ENCODE results near the gene NPHP1. TPM values are rescaled to one million over a fixed set of nuclear protein-coding genes. Genes with fewer than 3 reads are reported as not detected.

The NPHP1 gene
- total and polyA plus RNA-seq, 4 donors: 0.33 to 0.88 (median 0.35) TPM

- TF ChIP-seq, protein P1, sequence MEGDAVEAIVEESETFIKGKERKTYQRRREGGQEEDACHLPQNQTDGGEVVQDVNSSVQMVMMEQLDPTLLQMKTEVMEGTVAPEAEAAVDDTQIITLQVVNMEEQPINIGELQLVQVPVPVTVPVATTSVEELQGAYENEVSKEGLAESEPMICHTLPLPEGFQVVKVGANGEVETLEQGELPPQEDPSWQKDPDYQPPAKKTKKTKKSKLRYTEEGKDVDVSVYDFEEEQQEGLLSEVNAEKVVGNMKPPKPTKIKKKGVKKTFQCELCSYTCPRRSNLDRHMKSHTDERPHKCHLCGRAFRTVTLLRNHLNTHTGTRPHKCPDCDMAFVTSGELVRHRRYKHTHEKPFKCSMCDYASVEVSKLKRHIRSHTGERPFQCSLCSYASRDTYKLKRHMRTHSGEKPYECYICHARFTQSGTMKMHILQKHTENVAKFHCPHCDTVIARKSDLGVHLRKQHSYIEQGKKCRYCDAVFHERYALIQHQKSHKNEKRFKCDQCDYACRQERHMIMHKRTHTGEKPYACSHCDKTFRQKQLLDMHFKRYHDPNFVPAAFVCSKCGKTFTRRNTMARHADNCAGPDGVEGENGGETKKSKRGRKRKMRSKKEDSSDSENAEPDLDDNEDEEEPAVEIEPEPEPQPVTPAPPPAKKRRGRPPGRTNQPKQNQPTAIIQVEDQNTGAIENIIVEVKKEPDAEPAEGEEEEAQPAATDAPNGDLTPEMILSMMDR (IDR thresholded peaks at IDR 0.05; ENCODE audit: low read depth, low read length, missing input control): no peak
- TF ChIP-seq, protein P2, sequence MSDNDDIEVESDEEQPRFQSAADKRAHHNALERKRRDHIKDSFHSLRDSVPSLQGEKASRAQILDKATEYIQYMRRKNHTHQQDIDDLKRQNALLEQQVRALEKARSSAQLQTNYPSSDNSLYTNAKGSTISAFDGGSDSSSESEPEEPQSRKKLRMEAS (IDR thresholded peaks at IDR 0.05): peak; percentile 72
These were observed 7.4 kb upstream of the NPHP1 start, which contains the start of gene MTLN (continued) for GRCh38 chr2:110211938-110212858.

GRCh38 chr2:110205660-110206455, 1.0 kb upstream of the NPHP1 start:
- H3K27me3 ChIP-seq (ENCODE audit: control insufficient read depth in 4 of 4, insufficient read depth in 4 of 4, low read length in 3 of 4): no peaks in the 10 kb centered on the region
- no peak overlapping the region for H3K27ac ChIP-seq (ENCODE audit: low read depth in 1 of 2, low read length in 2 of 2)
- H3K9me3 ChIP-seq (ENCODE audit: control insufficient read depth in 4 of 4, low read length in 3 of 4): no peaks in the 10 kb centered on the region
- TF ChIP-seq EGR1 (IDR thresholded peaks at IDR 0.05; ENCODE audit: low read depth in 2 of 2): no peak
- TF ChIP-seq GABPA (IDR thresholded peaks at IDR 0.05 in 1 of 2, conservative IDR thresholded peaks at IDR 0.05 in 1 of 2): no peak
- TF ChIP-seq ATF3 (IDR thresholded peaks at IDR 0.05): no peak
- TF ChIP-seq, protein P1 (IDR thresholded peaks at IDR 0.05; ENCODE audit: low read depth, low read length, missing input control): no peak
- TF ChIP-seq FOXA2 (IDR thresholded peaks at IDR 0.05): no peak
- TF ChIP-seq NR2F2 (IDR thresholded peaks at IDR 0.05): no peak
- no peak for TF ChIP-seq ZBTB33 (IDR thresholded peaks at IDR 0.05)
- TF ChIP-seq REST (IDR thresholded peaks at IDR 0.05): no peak
- no peak for TF ChIP-seq YY1 (IDR thresholded peaks at IDR 0.05)
- TF ChIP-seq, protein P2 (IDR thresholded peaks at IDR 0.05): no peak
- no peak for TF ChIP-seq JUND (IDR thresholded peaks at IDR 0.05)
- TF ChIP-seq HNF4A (conservative IDR thresholded peaks at IDR 0.05): no peak
- TF ChIP-seq RAD21 (IDR thresholded peaks at IDR 0.05): no peak
- WGBS: 72% methylated on average over 3 of the region's 3 CpGs
- DNase-seq (ENCODE audit: low spot score): no peak
- peaks cover 0 to 9% (median 3%) of the 10 kb centered on the region in 4 donors for H3K36me3 ChIP-seq (ENCODE audit: control insufficient read depth in 4 of 4, insufficient read depth in 3 of 4, low read depth in 1 of 4, low read length in 3 of 4)
- H3K9ac ChIP-seq (ENCODE audit: low read depth in 1 of 2, low read length in 2 of 2): no peak overlapping the region
- peaks cover 0 to 16% (median 10%) of the 10 kb centered on the region in 4 donors for H3K4me1 ChIP-seq (ENCODE audit: control insufficient read depth in 4 of 4, insufficient read depth in 4 of 4, low read length in 3 of 4)
- H3K4me3 ChIP-seq (ENCODE audit: low read depth in 1 of 3, low read length in 3 of 3): no peak overlapping the region
